Measurements from ENCODE around the gene PARD3. TPM values are rescaled to one million over a fixed set of nuclear protein-coding genes. Genes with fewer than 3 reads are reported as not detected.
"Not testable (repeated sequence)": the region's sequence is repeated elsewhere in the genome, so short reads cannot be mapped to it uniquely, and the experiment has no call there.

Gene PARD3
- total RNA-seq, 1 donor from 2014 or later: 37.2 TPM

DNA sequence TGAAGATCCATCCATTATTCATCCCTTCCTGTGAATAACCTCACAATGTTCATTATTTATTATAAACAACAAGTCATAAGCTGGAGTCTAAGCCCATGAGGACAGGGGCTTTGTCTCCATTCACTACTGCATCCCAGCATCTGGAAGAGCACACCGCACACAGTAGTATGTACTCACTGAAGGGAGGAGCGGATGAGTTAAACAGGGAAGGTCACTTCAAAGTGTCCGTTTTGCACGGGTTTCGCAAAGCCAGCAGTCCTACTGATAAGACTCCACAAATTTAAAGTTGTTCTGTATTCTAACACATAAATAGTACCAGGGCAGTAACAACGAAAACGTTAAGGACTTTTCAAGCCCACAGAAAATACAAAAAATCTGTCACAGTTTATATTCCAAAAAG, 167.9 kb downstream of the PARD3 start:
- H3K27me3 Mint-ChIP-seq (ENCODE audit: unreplicated experiment): no peaks in the 10 kb centered on the region
- no peaks in the 10 kb centered on the region for H3K9me3 Mint-ChIP-seq (ENCODE audit: unreplicated experiment)
- TF ChIP-seq, protein P1, sequence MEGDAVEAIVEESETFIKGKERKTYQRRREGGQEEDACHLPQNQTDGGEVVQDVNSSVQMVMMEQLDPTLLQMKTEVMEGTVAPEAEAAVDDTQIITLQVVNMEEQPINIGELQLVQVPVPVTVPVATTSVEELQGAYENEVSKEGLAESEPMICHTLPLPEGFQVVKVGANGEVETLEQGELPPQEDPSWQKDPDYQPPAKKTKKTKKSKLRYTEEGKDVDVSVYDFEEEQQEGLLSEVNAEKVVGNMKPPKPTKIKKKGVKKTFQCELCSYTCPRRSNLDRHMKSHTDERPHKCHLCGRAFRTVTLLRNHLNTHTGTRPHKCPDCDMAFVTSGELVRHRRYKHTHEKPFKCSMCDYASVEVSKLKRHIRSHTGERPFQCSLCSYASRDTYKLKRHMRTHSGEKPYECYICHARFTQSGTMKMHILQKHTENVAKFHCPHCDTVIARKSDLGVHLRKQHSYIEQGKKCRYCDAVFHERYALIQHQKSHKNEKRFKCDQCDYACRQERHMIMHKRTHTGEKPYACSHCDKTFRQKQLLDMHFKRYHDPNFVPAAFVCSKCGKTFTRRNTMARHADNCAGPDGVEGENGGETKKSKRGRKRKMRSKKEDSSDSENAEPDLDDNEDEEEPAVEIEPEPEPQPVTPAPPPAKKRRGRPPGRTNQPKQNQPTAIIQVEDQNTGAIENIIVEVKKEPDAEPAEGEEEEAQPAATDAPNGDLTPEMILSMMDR (IDR thresholded peaks at IDR 0.05): no peak
- H3K27ac Mint-ChIP-seq (ENCODE audit: unreplicated experiment): no peak overlapping the region
- DNase-seq (ENCODE audit: extremely low spot score, unreplicated experiment): no peak
- H3K4me1 Mint-ChIP-seq (ENCODE audit: unreplicated experiment): peaks cover 12% of the 10 kb centered on the region
- no peaks in the 10 kb centered on the region for H3K36me3 Mint-ChIP-seq (ENCODE audit: unreplicated experiment)
- no peak overlapping the region for H3K4me3 Mint-ChIP-seq (ENCODE audit: unreplicated experiment)

DNA sequence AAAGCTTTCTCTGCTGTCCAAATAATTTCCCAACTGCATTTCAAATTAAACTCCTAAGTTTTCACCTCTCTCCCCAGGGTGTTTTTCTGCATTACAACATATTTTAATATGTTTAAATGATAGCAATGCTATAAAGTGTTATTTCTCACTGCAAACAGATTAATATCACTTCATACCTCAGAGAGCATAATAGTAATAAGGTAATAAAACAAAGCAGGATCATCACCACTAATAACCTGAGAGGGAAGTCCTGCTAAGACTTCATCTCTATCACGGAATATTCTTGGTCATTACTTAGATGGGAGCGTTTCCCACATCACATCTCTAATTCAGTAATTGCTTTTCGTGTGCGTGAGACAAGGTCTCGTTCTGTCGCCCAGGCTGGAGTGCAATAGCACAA, 168.8 kb downstream of the PARD3 start:
- H3K9me3 Mint-ChIP-seq (ENCODE audit: unreplicated experiment): no peaks in the 10 kb centered on the region
- no peak overlapping the region for H3K4me3 Mint-ChIP-seq (ENCODE audit: unreplicated experiment)
- TF ChIP-seq, protein P1 (IDR thresholded peaks at IDR 0.05): no peak
- DNase-seq (ENCODE audit: extremely low spot score, unreplicated experiment): no peak
- no peaks in the 10 kb centered on the region for H3K27me3 Mint-ChIP-seq (ENCODE audit: unreplicated experiment)
- peaks cover 12% of the 10 kb centered on the region for H3K4me1 Mint-ChIP-seq (ENCODE audit: unreplicated experiment)
- no peaks in the 10 kb centered on the region for H3K36me3 Mint-ChIP-seq (ENCODE audit: unreplicated experiment)
- H3K27ac Mint-ChIP-seq (ENCODE audit: unreplicated experiment): no peak overlapping the region

DNA sequence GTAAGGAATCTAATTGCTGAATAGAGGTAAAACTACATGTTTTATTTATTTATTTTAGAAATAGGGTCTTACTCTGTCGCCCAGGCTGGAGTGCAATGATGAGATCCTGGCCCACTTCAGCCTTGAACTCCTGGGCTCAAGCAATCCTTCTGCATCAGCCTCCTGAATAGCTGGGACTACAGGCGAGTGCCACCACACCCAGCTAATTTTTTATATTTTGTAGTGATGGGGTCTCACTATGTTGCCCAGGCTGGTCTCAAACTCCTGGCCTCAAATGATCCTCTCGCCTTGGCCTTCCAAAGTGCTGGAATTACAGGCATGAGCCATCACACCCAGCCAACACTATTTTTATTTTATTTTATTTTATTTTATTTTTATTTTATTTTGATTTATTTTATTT, 170.3 kb downstream of the PARD3 start:
- not testable (repeated sequence) for H3K9me3 Mint-ChIP-seq (ENCODE audit: unreplicated experiment); H3K27ac Mint-ChIP-seq (ENCODE audit: unreplicated experiment); H3K27me3 Mint-ChIP-seq (ENCODE audit: unreplicated experiment); H3K4me3 Mint-ChIP-seq (ENCODE audit: unreplicated experiment); H3K36me3 Mint-ChIP-seq (ENCODE audit: unreplicated experiment); H3K4me1 Mint-ChIP-seq (ENCODE audit: unreplicated experiment); DNase-seq (ENCODE audit: extremely low spot score, unreplicated experiment)

DNA sequence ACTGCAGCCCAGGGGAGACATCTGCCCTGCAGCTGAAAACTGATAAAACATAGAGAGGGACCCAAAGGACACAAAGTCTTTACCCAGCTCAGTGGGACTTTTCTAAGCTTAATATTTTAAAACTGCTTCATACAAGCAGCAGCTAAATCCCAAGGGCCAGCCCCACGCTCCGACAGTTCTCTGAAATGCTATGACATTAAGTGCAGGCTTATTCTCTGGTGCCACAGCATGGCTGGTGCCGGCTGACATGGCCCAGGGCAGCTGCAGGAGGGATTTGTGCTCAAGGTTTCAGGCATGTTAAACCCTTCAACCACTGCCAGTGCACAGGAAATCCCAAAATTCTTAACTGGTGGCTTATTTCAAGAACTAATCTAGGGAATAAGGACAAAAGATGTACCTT, 170.9 kb downstream of the PARD3 start:
- no peaks in the 10 kb centered on the region for H3K27me3 Mint-ChIP-seq (ENCODE audit: unreplicated experiment)

DNA sequence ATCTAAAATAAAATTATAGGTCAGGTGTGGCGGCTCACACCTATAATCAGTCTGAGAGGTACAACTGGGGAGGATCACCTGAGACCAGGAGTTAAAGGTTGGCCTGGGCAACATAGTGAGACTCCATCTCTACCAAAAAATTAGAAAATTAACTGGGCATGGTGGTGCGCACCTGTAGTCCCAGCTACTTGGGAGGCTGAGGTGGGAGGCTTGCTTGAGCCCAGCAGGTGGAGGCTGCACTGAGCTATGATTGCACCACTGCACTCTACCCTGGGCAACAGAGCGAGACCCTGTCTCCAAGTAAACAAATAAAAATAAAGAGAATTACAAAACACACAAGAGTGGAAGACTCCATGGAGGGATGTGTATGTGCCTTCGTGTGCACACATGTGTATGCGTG, 171.5 kb downstream of the PARD3 start:
- Mint-ChIP-seq H3K4me3 (ENCODE audit: unreplicated experiment) (no peak overlapping the region), H3K9me3 (ENCODE audit: unreplicated experiment) (no peaks in the 10 kb centered on the region), H3K27ac (ENCODE audit: unreplicated experiment) (no peak overlapping the region), H3K4me1 (ENCODE audit: unreplicated experiment) (peaks cover 9% of the 10 kb centered on the region), H3K27me3 (ENCODE audit: unreplicated experiment) (no peaks in the 10 kb centered on the region), H3K36me3 (ENCODE audit: unreplicated experiment) (no peaks in the 10 kb centered on the region)
- DNase-seq (ENCODE audit: extremely low spot score, unreplicated experiment): no peak
- TF ChIP-seq, protein P1 (IDR thresholded peaks at IDR 0.05): no peak

More for the DNA sequence above, 170.9 kb downstream of the PARD3 start:
- TF ChIP-seq, protein P1 (IDR thresholded peaks at IDR 0.05): no peak
- Mint-ChIP-seq H3K36me3 (ENCODE audit: unreplicated experiment) (no peaks in the 10 kb centered on the region), H3K4me1 (ENCODE audit: unreplicated experiment) (peaks cover 4% of the 10 kb centered on the region), H3K9me3 (ENCODE audit: unreplicated experiment) (no peaks in the 10 kb centered on the region), H3K4me3 (ENCODE audit: unreplicated experiment) (no peak overlapping the region), H3K27ac (ENCODE audit: unreplicated experiment) (no peak overlapping the region)
- no peak for DNase-seq (ENCODE audit: extremely low spot score, unreplicated experiment)
